Measurements from ENCODE around the gene CCDC169. TPM values are rescaled to one million over a fixed set of nuclear protein-coding genes. Genes with fewer than 3 reads are reported as not detected.

The CCDC169 gene
- total RNA-seq, 1 donor from 2014 or later = 1.2 TPM

DNA sequence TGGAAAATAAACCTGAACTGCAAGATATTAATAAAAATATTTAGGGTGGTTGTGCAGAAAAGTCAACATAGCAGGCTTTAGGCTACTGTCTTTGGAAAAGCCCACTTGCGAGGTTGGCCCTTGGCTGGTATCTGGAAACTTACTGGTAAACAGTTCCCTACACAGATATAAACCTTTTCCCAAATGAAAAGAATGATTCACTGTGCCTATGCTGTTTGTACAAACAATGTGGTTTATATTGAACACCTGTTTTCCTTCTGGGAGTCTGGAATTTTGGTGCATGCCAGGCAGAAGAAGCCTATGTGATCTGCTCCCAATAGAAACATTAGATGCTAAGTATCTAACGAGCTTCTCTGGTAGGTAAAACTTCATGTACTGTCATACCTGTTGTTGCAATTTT is 53.5 kb downstream of the CCDC169 start:
- no peak for DNase-seq (ENCODE audit: low read depth in 2 of 2)

DNA sequence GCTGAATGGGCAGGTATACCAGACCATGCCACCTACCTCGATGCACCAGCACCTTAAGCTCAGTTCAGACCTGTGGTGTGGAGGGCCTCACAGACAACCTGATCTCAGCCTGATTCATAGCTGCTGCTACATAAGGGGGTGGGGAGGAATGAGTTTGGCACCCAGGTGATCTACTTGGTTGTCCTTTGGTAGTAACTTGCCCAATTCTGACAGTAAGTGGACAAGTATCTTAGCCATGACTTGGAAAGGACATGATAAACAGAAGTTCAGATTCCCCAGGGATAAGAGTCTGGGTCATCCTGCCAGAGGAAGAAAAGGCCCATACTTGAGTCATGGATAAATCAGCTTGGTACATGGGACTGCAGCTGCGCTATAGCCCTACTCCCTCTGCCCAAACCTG is 54.9 kb downstream of the CCDC169 start:
- no peak for DNase-seq (ENCODE audit: low read depth in 2 of 2)

DNA sequence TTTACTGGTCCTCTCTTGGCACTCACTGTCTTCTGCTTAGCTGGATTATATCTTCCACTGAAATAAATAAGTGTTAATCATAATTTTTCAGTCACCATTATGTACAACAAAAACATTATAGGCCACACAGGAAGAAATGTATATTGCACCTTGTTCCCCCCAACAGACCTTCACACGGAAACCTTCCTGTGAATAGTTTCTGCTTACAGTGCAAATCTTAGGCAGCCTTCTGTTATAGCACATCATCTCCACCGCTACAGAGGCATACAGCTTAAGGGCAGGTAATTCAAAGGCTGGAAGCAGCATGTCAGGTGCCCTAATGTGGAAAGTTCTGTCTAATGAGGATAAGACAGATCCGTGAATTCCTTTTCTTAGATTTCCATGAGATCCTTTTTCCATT is 66.4 kb downstream of the CCDC169 start:
- no peak for DNase-seq (ENCODE audit: low read depth in 2 of 2)

DNA sequence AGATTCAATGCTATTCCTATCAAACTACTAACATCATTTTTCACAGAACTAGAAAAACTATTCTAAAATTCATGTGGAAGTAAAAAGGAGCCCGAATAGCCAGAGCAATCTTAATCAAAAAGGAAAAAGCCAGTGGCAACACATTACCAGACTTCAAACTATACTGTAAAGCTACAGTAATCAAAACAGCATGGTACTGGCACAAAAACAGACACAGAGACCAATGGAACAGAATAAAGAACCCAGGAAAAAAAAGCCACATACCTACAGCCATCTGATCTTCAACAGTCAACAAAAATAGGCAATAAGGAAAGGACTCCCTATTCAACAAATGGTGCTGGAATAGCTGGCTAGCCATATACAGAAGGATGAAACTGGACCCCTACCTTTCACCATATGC is 72.9 kb downstream of the CCDC169 start:
- DNase-seq (ENCODE audit: low read depth in 2 of 2) = no peak

DNA sequence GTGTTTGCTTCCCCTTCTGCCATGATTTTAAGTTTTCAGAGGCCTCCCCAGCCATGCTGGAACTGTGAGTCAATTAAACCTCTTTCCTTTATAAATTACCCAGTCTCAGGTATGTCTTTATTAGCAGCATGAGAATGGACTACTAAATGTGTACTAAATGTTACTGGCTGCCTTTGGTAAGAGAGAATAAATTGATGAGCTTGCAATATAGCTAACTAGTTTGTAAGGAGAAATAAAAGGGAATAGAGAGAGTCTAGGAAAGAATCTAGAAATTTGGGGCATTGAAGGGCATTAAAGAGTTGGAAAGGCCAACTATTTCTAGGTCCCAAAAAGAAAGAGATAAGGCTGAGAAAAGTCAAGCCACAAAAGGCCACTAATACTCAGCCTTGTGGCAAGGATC is 77.7 kb downstream of the CCDC169 start:
- no peak for DNase-seq (ENCODE audit: low read depth in 2 of 2)

DNA sequence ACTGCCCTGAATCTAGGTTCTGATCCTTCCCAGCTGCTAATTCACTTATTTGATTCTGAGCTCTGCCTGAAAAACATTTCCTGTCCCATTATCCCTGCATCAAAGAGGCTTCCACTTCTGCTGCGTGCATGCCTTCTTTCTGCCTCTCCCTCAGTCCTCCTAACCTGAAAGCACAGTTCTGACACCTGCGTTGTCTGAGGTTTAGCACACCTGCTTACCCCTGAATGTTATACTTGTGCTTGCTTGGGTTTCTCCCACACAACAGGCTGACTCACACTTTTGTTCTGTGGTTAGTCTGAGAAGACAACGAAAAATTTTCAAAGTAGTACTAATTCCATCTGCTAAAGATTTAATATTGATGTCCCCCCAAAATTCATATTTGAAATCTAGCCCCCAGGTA is 80.2 kb downstream of the CCDC169 start:
- no peak for DNase-seq (ENCODE audit: low read depth in 2 of 2)

DNA sequence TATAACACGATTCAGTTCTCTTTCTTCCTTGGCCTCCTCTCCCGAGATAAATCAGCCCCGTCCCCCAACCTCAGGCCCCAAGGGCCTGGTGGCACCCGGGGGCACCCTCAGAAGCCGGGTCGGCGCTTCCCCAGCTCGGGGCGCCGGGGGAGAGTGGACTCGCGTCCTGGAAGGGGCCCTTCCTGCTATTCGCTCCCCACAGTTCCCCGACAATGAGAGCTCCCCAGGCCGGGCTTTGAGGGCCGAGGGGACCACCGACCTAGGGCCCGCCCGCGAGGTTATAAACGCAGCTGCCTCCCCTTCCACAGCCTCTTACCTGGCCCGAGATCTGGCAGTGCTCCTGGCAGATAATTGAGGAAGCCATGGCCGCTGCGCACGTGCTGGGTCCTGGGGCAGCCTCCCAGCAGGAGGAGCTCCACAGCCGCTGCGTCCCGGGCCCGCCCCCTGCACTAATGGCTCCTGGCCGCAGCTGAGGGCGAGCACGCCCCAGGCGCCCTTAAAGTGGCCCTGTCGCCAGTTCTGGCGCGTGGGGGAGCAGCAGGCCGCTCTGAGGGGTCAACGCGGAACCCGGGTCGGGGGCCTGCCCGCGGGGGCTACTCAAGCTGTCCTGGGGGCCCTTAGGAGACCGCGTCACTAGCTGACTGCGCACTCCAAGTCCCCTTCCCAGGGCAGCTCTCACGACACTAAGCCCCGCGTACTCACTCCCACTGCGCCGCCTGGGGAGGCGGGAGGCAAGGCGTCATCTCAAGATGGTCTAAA is 83.3 kb downstream of the CCDC169 start, which contains the start of gene SOHLH2:
SOHLH2 (minus strand) TSS at position 394 of the 759 bp plus-strand sequence; CDS start at position 364, 30 bp downstream.
- no peak for DNase-seq (ENCODE audit: low read depth in 2 of 2)

DNA sequence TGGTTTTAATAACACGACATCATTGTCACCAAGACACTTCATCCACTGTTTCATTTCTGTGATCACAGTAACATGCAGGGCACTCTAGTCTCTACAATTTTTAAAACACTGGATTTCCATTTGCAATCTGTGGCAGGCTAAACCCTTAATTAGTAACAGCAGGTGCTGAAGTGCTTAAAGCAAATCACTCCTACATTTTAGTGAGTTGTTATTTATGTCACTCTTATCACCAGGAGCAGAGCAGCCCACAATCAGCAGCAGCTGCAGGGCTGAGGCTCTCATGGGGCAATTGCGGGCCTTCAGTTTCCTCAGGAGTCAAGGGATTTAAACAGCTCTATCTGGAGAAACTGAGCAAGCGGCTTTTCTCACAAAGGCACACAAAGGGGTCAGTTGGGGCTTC is 84.8 kb downstream of the CCDC169 start:
- no peak for DNase-seq (ENCODE audit: low read depth in 2 of 2)

DNA sequence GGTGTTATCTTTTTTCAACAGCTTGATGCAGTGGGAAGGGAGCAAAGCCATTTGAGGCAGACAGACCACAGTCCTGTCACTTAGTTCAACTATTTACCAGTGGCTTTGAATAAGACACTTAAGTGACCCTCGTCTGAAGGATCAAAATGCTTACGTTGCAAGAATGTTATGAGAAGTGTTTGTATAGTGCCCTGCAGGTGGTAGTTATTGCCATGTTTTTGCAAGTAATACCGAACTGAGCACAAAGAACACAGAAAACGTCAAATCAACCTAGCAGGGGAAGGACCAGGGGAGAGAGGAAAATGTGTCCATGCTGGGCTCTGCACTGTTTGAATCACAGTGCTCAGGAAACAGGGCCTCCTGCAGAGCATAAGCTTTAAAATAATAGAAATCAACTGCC is 86.0 kb downstream of the CCDC169 start:
- DNase-seq (ENCODE audit: low read depth in 2 of 2) = no peak

DNA sequence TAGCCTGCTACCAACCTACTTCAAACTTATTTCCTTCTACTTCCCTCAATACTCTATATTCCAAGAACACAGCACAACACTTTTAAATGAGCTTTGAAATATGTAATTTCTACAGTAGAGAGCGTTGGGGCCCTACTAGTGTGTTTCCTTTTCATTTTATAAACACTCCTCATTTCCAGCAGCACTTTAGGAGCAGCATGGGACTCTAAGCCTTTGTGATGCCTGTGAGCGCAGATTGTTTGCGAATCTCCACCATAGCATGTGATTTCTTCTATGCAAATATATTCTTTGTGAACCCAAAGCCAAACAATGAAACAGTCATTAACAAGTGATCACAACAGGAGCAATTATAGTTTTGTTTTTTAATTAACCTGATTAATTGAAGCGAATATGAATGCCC is 86.9 kb downstream of the CCDC169 start:
- DNase-seq (ENCODE audit: low read depth in 2 of 2) = no peak

DNA sequence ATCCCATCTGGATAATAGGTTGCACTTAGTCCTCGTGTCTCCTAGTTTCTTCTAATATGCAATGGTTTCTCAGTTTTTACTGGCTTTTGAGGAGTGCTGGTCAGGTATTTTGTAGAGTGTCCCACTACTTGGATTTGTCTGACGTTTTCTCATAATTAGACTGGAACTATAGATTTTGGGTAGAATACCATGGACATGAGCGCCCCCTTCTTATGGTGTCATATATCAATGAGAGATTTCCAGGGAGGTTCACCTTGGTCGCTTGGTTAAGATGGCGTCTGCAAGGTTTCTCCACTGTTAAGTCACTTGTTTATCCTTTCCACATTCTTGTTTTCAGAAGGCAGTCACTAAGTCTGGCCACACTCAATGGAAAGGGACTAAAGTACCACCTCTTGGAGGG is 89.9 kb downstream of the CCDC169 start:
- peak in 1 of 2 donors; percentile 1 for DNase-seq (ENCODE audit: low read depth in 2 of 2)

DNA sequence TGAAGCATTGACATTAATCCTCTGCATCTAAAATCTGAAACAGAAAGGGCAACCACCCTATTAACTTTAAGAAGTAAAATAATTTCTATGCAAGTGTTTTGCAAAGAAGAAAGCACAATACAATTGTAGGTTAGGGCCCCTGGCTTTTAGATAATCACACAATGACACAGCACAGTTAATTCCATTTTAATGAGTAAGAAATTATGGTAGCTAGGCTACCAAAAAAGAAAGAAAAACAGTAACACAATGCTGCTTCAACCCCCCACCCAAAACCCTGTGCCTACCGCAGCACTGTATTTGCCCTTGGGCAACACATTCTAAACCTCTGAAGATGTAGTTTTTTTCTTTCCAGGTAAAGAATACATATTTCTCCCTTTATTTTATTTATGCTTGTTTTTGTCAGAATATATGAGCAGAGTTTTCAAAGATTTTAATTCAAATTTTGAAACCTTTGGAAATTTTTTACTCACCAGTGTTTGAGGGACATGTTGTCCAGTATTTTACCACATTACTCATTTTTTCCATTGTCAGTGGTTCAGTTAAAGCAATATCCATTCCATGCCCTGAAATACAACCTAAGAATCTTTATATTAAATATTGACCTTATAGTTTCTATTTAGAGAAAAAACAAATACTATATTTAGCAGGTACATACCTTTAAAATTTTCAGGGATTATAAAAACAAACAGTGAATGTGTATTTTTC is 104.3 kb downstream of the CCDC169 start:
- DNase-seq (ENCODE audit: low read depth in 2 of 2) = no peak

DNA sequence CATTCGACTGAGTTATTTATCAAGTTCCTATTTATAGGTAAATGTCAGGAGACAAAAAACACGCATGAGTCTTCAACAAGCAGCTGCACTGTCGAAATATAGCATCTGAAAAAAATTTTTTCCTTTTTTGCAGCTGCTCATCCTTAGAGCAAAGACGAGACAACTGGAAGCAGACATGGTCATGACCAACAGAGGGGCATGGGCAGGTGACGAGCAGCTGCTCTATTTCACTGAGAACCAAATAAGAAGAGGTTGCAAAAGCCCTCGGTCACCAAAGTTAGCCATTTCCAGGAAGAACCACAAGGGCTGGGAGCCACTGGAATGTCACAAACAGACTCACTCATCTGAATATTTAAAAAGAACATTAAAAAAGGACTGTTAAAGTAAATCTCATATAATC is 105.4 kb downstream of the CCDC169 start:
- no peak for DNase-seq (ENCODE audit: low read depth in 2 of 2)

DNA sequence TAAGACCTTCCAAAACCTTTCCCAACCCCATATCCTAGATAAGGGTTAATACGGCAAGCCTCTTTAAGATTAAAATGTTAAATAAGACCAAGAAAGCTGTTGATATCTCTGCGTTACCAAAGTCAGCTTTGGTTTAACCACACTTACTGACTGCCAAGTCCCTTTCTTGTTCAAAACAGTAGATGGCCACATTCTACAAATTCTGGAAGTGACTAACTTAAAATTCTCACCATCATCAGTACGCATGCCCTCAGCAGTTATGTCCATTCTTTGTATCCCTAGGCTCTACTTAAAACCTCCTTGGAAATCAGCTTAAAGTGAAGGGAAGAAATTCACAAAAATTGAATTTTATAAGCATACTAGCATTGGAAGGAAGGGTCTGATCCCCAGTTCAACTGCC is 106.8 kb downstream of the CCDC169 start:
- no peak for DNase-seq (ENCODE audit: low read depth in 2 of 2)

DNA sequence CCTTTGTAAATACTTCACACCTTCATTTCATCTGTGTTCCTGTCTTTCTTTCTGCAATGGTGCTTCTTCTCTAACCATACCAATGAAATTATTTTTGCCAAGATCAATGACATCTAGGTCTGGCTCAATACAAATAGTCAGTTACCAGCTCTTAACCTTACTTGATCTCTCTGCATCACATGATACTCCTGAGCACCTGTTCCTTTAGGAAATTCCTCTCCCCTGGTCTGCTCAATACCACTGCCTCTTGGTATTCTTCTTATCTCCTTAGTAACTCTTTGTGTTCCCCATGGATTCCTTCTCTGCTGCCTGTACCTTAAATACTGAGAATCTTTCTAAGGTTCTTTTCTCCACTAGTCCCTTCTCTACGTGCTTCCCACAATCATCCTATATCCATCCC is 109.2 kb downstream of the CCDC169 start:
- no peak for DNase-seq (ENCODE audit: low read depth in 2 of 2)

DNA sequence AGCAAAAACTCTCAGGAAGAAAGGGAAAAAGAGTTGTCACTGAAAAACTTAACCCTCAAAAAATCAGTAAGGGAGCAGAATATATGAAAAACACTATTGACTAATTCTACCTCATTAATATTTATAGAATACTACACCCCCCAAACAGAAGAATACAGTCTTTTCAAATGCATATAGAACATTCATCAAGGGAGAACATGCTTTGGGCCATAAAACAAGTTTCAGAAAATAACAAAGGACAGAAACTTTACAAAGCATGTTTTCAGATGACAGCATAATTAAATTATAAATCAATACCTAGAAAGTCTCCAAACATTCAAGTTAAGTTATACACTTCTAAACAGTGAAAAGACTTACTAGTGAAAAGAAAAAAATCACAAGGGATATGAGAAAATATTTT is 113.7 kb downstream of the CCDC169 start:
- DNase-seq (ENCODE audit: low read depth in 2 of 2) = no peak

Other genes starting within 250 kb of the CCDC169 start
- gene DCLK1, start 166.4 kb downstream of the CCDC169 start, total RNA-seq = 8.5 and 10.9 TPM in 2 replicates
- under 0.01 and 0.20 TPM in 2 replicates for gene SOHLH2, start 83.3 kb downstream of the CCDC169 start, total RNA-seq
- 36.0 and 50.8 TPM in 2 replicates for gene SPART, start 48.6 kb upstream of the CCDC169 start, total RNA-seq
- 0.20 and 9.8 TPM in 2 replicates for gene CCNA1, start 134.7 kb upstream of the CCDC169 start, total RNA-seq